NCI-H82 treated with DMSO at 0.1 percent for 48 hours (cell line): Measurements from ENCODE around the gene PSD.

ENCODE experiments used
- DNase-seq: peaks from one replicate; lab custom pipeline; 2025; ENCODE audit not compliant: unreplicated experiment; lab: John Stamatoyannopoulos, UW

The PSD gene

GRCh38 chr10:102444851-102445250 lies 26.3 kb upstream of the PSD start:
- DNase-seq, result no peak

GRCh38 chr10:102438374-102438773 lies 19.8 kb upstream of the PSD start:
- DNase-seq, result no peak

- no peak for DNase-seq
These were observed 18.9 kb upstream of the PSD start for GRCh38 chr10:102437515-102437914.

- no peak for DNase-seq
These were observed 17.7 kb upstream of the PSD start for GRCh38 chr10:102436312-102436711.

GRCh38 chr10:102435529-102436233 lies 17.1 kb upstream of the PSD start:
- no peak for DNase-seq

- DNase-seq, result no peak
These were observed 16.5 kb upstream of the PSD start for GRCh38 chr10:102435133-102435497.

- DNase-seq, result no peak
These were observed 16.0 kb upstream of the PSD start for GRCh38 chr10:102434394-102435132.

GRCh38 chr10:102433619-102434046 lies 15.0 kb upstream of the PSD start:
- no peak for DNase-seq

- DNase-seq, result peak; percentile 77
These were observed 13.8 kb upstream of the PSD start, which contains the start of gene CUEDC2 for GRCh38 chr10:102432162-102432950. TSS of gene CUEDC2 (minus strand) at chr10:102432574. CDS start at chr10:102425188, 7,386 bp downstream.

- DNase-seq, result peak; percentile 36
These were observed 13.0 kb upstream of the PSD start for GRCh38 chr10:102431452-102432124.

GRCh38 chr10:102429468-102429867 lies 10.9 kb upstream of the PSD start:
- DNase-seq, result no peak

GRCh38 chr10:102426803-102427287 lies 8.3 kb upstream of the PSD start:
- no peak for DNase-seq

GRCh38 chr10:102425444-102425843 lies 6.9 kb upstream of the PSD start:
- DNase-seq, result no peak

- no peak for DNase-seq
These were observed 6.3 kb upstream of the PSD start for GRCh38 chr10:102424916-102425315.

- no peak for DNase-seq
These were observed 5.6 kb upstream of the PSD start for GRCh38 chr10:102424145-102424544.

GRCh38 chr10:102423372-102423968 lies 4.9 kb upstream of the PSD start:
- no peak for DNase-seq

GRCh38 chr10:102422545-102423129 lies 4.1 kb upstream of the PSD start:
- no peak for DNase-seq

GRCh38 chr10:102421757-102422512 lies 3.4 kb upstream of the PSD start:
- no peak for DNase-seq

GRCh38 chr10:102421507-102421756 lies 2.8 kb upstream of the PSD start:
- no peak for DNase-seq
